ENCODE results near the gene HRCT1.

- TF ChIP-seq GATA3 (IDR thresholded peaks at IDR 0.05; ENCODE audit: low read depth, low read length) (no peak), GATA2 (IDR thresholded peaks at IDR 0.05; ENCODE audit: low read depth, low read length) (no peak)
Observed at GRCh38 chr9:35923598-35923926, 17.6 kb downstream of the HRCT1 start.
